ENCODE measurements around the gene UPP1. TPM values are rescaled to one million over a fixed set of nuclear protein-coding genes. Genes with fewer than 3 reads are reported as not detected.

Gene UPP1
- total and polyA plus RNA-seq, 2 of the 13 experiments (the other 11 are each of a cell fraction or from before 2014, with no cell fraction given) = 5.7 to 9.8 TPM

DNA sequence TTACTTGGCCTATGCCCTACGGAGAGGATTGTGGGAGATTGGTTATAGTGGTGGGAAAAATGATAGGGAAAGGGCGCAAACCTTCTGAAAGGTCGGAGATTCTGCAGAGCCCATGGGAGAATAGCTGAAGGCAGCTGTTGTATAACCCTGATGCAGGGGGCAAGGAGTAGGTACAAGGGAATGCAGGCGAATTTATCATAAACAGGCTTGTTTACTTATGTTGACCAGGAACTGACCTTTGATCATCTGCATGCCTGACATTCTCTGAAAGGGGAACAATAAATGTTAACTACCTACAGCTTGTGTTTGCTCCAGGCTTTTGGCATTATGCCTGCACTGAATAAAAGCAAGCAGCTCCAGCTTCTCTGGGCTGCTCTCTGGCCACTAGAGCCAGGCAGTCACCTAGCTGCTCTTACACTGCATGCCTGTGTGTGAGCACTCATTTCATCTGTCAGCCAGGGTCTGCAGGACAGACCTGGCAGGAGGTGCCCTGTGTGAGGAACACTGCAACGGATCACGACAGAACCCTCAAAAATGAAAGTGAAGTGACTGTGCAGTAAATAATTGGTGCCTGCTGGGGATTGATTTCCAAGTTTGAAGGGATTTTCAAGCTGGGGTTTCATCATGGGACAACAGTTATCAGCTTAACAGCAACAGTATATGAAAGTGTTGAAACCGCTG is 51.1 kb downstream of the UPP1 start (continued):
- TF ChIP-seq, protein P1, sequence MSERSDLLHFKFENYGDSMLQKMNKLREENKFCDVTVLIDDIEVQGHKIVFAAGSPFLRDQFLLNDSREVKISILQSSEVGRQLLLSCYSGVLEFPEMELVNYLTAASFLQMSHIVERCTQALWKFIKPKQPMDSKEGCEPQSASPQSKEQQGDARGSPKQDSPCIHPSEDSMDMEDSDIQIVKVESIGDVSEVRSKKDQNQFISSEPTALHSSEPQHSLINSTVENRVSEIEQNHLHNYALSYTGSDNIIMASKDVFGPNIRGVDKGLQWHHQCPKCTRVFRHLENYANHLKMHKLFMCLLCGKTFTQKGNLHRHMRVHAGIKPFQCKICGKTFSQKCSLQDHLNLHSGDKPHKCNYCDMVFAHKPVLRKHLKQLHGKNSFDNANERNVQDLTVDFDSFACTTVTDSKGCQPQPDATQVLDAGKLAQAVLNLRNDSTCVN (CRISPR knock-in tag; IDR thresholded peaks at IDR 0.05; ENCODE audit: borderline replicate concordance) = peak; percentile 90
- TF ChIP-seq SMARCC2 (IDR thresholded peaks at IDR 0.05) = peak; percentile 77; the same call in 1 of the 2 replicates
- TF ChIP-seq CHD2 (IDR thresholded peaks at IDR 0.05; ENCODE audit: low read depth, low read length) = no peak
- TF ChIP-seq SAP130 (CRISPR knock-in tag; IDR thresholded peaks at IDR 0.05; ENCODE audit: low read depth) = peak; percentile 87
- no peak for TF ChIP-seq NKX3-1 (CRISPR knock-in tag; IDR thresholded peaks at IDR 0.05)
- TF ChIP-seq U2AF1 (optimal IDR thresholded peaks at IDR 0.05; ENCODE audit: low read depth, low read length) = no peak
- TF ChIP-seq ZNF792 (CRISPR knock-in tag; IDR thresholded peaks at IDR 0.05) = peak; percentile 79; the same call in 1 of the 2 replicates
- TF ChIP-seq MBNL3 (CRISPR knock-in tag; conservative IDR thresholded peaks at IDR 0.05) = no peak
- no peak for TF ChIP-seq ZNF230 (CRISPR knock-in tag; IDR thresholded peaks at IDR 0.05)
- TF ChIP-seq PHF20 (CRISPR knock-in tag; IDR thresholded peaks at IDR 0.05) = peak; percentile 25; the same call in 1 of the 2 replicates
- TF ChIP-seq, protein P2, sequence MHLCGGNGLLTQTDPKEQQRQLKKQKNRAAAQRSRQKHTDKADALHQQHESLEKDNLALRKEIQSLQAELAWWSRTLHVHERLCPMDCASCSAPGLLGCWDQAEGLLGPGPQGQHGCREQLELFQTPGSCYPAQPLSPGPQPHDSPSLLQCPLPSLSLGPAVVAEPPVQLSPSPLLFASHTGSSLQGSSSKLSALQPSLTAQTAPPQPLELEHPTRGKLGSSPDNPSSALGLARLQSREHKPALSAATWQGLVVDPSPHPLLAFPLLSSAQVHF (CRISPR knock-in tag; IDR thresholded peaks at IDR 0.05) = 0 out of 2 replicates have a peak, but pooled peaks have one; percentile 25
- TF ChIP-seq SIX4 (CRISPR knock-in tag; IDR thresholded peaks at IDR 0.05) = peak; percentile 68; the same call in 1 of the 2 replicates
- no peak for TF ChIP-seq SOX6 (IDR thresholded peaks at IDR 0.05)
- peak; percentile 99 for TF ChIP-seq SOX6 (CRISPR knock-in tag; IDR thresholded peaks at IDR 0.05)
- TF ChIP-seq, protein P3, sequence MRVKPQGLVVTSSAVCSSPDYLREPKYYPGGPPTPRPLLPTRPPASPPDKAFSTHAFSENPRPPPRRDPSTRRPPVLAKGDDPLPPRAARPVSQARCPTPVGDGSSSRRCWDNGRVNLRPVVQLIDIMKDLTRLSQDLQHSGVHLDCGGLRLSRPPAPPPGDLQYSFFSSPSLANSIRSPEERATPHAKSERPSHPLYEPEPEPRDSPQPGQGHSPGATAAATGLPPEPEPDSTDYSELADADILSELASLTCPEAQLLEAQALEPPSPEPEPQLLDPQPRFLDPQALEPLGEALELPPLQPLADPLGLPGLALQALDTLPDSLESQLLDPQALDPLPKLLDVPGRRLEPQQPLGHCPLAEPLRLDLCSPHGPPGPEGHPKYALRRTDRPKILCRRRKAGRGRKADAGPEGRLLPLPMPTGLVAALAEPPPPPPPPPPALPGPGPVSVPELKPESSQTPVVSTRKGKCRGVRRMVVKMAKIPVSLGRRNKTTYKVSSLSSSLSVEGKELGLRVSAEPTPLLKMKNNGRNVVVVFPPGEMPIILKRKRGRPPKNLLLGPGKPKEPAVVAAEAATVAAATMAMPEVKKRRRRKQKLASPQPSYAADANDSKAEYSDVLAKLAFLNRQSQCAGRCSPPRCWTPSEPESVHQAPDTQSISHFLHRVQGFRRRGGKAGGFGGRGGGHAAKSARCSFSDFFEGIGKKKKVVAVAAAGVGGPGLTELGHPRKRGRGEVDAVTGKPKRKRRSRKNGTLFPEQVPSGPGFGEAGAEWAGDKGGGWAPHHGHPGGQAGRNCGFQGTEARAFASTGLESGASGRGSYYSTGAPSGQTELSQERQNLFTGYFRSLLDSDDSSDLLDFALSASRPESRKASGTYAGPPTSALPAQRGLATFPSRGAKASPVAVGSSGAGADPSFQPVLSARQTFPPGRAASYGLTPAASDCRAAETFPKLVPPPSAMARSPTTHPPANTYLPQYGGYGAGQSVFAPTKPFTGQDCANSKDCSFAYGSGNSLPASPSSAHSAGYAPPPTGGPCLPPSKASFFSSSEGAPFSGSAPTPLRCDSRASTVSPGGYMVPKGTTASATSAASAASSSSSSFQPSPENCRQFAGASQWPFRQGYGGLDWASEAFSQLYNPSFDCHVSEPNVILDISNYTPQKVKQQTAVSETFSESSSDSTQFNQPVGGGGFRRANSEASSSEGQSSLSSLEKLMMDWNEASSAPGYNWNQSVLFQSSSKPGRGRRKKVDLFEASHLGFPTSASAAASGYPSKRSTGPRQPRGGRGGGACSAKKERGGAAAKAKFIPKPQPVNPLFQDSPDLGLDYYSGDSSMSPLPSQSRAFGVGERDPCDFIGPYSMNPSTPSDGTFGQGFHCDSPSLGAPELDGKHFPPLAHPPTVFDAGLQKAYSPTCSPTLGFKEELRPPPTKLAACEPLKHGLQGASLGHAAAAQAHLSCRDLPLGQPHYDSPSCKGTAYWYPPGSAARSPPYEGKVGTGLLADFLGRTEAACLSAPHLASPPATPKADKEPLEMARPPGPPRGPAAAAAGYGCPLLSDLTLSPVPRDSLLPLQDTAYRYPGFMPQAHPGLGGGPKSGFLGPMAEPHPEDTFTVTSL (CRISPR knock-in tag; IDR thresholded peaks at IDR 0.05; ENCODE audit: borderline replicate concordance) = peak; percentile 82; the same call in 1 of the 2 replicates
- peak; percentile 94 for TF ChIP-seq FOXA1 (IDR thresholded peaks at IDR 0.05)
- peak; percentile 98 for TF ChIP-seq FOXA1 (CRISPR knock-in tag; IDR thresholded peaks at IDR 0.05)
- 0 out of 2 replicates have a peak, but pooled peaks have one; percentile 41 for TF ChIP-seq NR2C2 (CRISPR knock-in tag; IDR thresholded peaks at IDR 0.05; ENCODE audit: borderline replicate concordance)
- peak; percentile 58; the same call in 1 of the 2 replicates for TF ChIP-seq RBFOX2 (IDR thresholded peaks at IDR 0.05; ENCODE audit: low read depth, low read length)
- no peak for TF ChIP-seq GTF3A (CRISPR knock-in tag; conservative IDR thresholded peaks at IDR 0.05)
- TF ChIP-seq KLF9 (CRISPR knock-in tag; IDR thresholded peaks at IDR 0.05; ENCODE audit: low read depth) = no peak
- TF ChIP-seq ZSCAN25 (CRISPR knock-in tag; IDR thresholded peaks at IDR 0.05) = 0 out of 2 replicates have a peak, but pooled peaks have one; percentile 18

All from HepG2 (cell line).